Muscle of back (tissue), 13 donors: ENCODE data around the gene ARRDC3. TPM values are rescaled to one million over a fixed set of nuclear protein-coding genes. Genes with fewer than 3 reads are reported as not detected.
"Not testable (repeated sequence)": the region's sequence is repeated elsewhere in the genome, so short reads cannot be mapped to it uniquely, and the experiment has no call there.

Experiments used
- DNase-seq, 3 donors: peaks; one replicate each; pipeline versions ENCODE4 v3.0.0 to v3.0.0-alpha.2; 2013
- long read RNA-seq, 9 donors: transcript quantifications; one replicate each; lab custom pipeline, GENCODE V29; 2026
- polyA plus RNA-seq, 10 donors: library from polyadenylated mRNA; unstranded; fragments of 120-200 nt; gene quantifications; one replicate each; pipeline ENCODE4 v1.2.1, GENCODE V29; 2013; ENCODE audit not compliant: insufficient read length in 10 of 10

The ARRDC3 gene, protein sequence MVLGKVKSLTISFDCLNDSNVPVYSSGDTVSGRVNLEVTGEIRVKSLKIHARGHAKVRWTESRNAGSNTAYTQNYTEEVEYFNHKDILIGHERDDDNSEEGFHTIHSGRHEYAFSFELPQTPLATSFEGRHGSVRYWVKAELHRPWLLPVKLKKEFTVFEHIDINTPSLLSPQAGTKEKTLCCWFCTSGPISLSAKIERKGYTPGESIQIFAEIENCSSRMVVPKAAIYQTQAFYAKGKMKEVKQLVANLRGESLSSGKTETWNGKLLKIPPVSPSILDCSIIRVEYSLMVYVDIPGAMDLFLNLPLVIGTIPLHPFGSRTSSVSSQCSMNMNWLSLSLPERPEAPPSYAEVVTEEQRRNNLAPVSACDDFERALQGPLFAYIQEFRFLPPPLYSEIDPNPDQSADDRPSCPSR
- 10 to 100 TPM; 35.7 to 84.1 (median 50.0) TPM for polyA plus RNA-seq
- long read RNA-seq, donor 1, full-length matches to known transcripts: 7 of 7 reads
- long read RNA-seq, donor 1, partial matches to known transcripts: 0 of 7 reads
- long read RNA-seq, donor 1, other reads (novel, unspliced or antisense): 0 of 7 reads
- long read RNA-seq, donor 2, full-length matches to known transcripts: 19 of 19 reads
- long read RNA-seq, donor 2, partial matches to known transcripts: 0 of 19 reads
- long read RNA-seq, donor 2, other reads (novel, unspliced or antisense): 0 of 19 reads
- long read RNA-seq, donor 3: 0 reads
- long read RNA-seq, donor 4, full-length matches to known transcripts: 7 of 7 reads
- long read RNA-seq, donor 4, partial matches to known transcripts: 0 of 7 reads
- long read RNA-seq, donor 4, other reads (novel, unspliced or antisense): 0 of 7 reads
- long read RNA-seq, donor 5, full-length matches to known transcripts: 17 of 38 reads
- long read RNA-seq, donor 5, partial matches to known transcripts: 21 of 38 reads
- long read RNA-seq, donor 5, other reads (novel, unspliced or antisense): 0 of 38 reads
- long read RNA-seq, donor 6, full-length matches to known transcripts: 12 of 12 reads
- long read RNA-seq, donor 6, partial matches to known transcripts: 0 of 12 reads
- long read RNA-seq, donor 6, other reads (novel, unspliced or antisense): 0 of 12 reads
- long read RNA-seq, donor 7, full-length matches to known transcripts: 10 of 10 reads
- long read RNA-seq, donor 7, partial matches to known transcripts: 0 of 10 reads
- long read RNA-seq, donor 7, other reads (novel, unspliced or antisense): 0 of 10 reads
- long read RNA-seq, donor 8, full-length matches to known transcripts: 8 of 8 reads
- long read RNA-seq, donor 8, partial matches to known transcripts: 0 of 8 reads
- long read RNA-seq, donor 8, other reads (novel, unspliced or antisense): 0 of 8 reads
- long read RNA-seq, donor 9, full-length matches to known transcripts: 2 of 2 reads
- long read RNA-seq, donor 9, partial matches to known transcripts: 0 of 2 reads
- long read RNA-seq, donor 9, other reads (novel, unspliced or antisense): 0 of 2 reads

DNA sequence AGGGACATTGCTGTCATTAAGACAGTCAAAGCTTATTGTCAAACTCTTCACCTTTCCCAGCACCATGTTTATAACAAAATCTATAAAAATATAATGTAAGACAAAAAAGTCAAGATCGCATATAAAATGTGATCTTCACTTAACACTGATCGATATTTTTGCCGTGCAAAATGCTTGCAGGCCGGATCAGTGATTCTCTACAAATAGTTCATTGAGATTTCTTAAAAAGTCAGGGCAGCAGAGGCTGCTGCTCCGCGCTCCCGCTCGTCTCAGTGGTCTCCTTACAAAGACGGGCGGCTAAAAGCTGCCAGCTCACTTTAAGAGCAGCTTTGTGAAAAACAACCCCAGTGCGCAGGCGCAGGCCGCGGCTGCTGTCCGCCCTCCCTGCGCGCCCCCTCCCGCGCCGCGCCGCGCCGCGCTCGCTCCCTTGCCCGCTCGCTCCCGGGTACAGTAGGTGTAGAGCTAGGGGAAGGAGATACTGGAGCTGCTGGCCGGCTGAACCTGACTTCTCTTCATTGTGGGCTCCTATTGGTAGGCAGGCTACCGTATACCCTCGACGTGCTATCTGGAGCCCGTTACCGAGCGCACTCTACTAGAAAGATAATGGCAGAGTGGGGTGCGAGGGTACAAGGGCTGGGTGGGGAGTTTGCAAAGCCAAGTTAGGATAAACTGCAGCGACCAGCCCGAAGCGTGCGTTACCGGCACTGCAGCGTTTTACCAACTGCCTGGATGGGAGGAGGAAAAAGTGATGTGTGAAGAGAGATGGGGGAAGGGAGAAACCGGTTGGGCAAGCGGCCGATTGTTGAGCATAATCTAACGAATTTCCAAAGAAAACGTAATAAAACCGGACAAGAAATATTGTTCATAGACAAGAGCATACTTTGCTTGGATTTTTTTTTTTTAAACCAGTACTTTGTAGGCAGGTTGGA is at the start of gene ARRDC3:
TSS of gene ARRDC3 (minus strand) at position 291 of the 929 bp plus-strand sequence. CDS start at position 66, 225 bp downstream.
- DNase-seq: peak; percentile 97 to 98 (median 98)

DNA sequence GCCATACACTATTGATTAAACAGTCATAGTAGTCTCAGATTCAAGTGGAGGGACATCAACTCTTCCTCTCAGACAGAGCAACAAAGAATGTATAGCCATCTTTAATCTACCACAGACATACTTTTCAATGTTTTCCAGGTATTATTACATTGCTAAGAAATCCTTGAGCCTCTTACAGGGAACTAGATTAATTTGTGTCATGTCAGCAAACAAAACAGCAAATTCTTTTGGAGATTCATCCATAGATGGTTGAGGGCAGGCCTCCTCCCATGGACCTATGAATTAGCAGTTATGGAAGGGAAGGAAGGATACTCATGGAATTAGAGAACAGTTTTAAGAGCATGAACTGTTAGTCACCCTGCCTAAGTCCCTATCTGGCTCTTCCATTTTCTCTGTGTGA is 47.8 kb upstream of the ARRDC3 start:
- DNase-seq: no peak

DNA sequence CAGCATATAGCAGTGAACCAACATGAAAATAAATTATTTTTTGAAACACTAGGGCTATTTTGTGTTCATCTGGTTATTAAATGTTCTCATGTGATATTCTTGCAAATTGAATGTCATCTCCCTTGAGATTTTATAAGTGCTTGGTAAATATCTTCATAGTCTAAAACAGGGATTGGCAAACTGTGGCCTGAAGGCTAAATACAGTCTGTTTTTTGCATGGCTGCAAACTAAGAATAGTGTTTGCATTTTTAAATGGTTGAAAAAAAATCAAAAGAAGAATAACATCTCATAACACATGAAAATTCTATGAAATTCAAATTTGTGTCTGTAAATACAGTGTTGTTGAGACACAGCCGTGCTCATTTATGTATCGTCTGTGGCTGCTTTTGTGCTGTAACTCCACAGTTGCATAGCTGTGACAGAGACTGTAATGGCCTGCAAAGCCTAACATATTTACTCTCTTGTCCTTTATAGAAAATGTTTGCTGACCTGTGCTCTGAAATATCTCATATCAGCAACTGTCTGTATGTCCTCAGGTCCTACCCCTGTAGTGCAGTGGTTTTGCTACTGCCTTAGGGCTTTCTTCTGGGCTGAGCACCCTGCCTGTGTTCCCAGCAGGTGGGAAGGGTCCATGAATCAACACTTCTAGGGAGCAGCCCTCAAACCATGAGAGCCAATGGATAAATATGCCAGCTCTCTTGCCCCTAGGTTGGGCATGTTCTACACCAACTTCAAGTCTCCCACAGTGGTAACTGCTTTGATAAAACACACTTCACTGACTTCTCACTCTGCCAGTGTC is 41.7 kb upstream of the ARRDC3 start:
- DNase-seq: no peak

DNA sequence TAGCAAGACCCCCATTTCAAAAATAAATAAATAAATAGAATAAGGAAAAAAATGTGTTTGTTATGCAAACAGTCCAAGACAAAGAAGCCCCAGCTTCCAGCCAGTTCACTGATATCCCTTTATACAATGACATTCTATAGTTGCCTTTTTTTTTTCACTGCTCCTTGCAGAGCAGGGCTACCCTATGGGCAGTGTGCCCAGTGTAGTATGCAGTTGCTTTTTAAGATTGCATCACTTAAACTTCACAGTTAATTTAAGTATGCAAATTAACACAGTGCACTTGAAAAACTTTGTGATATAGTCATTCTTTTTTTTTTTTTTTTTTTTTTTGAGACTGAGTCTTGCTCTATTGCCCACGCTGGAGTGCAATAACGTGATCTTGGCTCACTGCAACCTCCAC is 40.8 kb upstream of the ARRDC3 start:
- DNase-seq: no peak

DNA sequence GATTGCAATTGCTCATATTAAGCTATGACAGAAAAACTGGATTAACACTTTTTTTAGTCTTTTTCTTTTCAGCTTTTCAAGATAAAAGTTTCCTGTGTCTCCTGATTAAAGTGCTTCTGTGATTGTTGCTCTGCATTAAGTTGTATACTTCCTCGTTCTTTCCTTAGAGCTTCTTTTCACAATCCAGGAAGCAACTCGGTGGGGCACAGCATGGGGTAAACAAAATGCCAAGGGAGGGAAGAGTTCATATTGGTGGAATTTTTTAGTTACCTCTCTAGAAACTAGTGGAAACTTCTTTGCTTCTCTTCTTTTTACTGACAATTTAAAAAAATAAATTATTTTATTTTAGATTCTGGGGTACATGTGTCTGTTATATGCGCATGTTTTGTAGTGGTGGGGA is 37.8 kb upstream of the ARRDC3 start:
- DNase-seq: no peak

DNA sequence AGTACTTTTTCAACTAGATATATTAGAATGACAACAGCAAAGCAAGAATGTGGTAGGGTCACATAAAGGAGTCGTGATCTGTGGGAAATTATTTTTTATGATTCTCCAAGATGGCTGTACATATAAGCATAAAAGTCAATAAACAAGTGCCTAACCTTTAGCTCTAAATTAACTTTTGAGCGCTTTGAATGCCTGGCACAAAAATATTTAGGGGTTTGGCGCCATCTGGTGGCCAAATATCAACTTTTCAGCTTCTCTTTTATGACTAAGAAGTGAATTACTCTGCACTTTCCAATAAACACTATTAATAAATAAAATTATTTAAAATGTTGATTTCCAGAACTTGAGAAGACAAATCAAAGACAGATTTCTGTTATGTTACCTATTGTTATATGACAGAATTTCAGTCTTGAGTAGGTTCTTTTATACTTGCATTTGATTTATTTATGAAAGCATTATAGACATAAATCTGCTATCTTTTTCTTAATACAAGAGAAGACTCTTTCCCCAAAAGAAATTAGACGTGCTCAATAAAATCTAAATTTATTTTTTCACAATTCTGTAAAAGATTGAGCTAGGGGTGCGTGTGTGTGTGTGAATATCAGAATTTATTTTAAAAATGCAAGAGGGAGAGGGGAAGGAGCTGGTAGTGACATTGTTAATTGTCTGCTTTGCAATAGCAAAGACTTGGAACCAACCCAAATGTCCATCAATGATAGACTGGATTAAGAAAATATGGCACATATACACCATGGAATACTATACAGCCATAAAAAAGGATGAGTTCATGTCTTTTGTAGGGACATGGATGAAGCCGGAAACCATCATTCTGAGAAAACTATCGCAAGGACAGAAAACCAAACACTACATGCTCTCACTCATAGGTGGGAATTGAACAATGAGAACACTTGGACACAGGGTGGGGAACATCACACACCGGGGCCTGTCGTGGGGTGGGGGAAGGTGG is 36.7 kb upstream of the ARRDC3 start:
- DNase-seq: peak; percentile 47 to 70 (median 66)

DNA sequence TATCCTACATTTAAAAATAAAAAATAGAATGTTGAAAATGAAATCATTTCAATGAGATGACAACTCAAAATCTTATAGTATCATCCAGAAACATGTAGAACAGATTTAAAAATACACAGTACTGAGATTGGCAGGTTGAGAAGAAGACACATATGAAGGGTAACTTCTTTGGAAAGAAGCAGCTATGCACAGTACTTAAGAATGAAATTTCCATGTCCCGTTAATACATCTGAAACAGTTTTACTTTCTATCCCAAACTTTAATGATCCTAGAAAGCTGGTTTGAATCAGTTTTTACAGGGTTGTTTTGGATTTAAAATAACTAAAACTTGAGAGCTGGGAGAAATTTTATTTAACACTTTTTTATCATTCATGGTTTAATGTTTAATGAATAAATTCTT is 36.0 kb upstream of the ARRDC3 start:
- no peak for DNase-seq

DNA sequence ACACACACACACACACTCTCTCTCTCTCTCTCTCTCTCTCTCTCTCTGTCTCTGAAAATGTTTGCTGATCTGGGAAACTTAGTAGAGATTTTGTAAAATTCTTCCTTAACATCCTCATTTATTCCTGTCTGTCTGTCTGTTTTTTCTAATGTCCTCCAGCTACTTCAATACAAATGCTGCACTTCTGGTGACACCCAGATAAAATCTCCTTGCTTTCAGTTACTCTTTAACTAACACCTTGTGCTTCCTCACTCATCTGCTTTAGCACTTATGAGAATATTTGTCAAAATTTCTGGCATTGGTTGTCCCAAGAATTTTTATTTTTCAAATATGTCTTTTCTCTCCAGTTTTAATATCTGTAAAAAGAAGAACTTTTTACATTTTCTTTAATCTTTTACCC is 35.0 kb upstream of the ARRDC3 start:
- DNase-seq: no peak

DNA sequence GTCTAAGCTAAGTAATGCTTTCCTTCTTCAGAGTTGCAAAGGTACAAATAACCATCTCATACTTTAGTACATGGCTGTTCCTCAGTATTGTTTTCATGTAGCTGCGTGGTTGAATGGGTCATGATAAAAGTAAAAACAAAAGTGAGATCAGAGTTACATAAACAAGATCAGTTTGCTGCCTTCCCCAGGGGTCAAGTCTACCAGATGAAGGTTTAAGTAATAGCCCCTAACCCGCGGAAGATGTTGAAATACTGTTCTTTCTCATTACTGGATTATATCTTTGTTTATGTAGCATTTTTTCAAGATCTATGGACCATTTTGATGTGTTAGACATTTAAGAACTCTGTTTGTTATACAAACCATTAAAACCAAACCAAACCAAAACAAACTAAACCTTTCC is 34.1 kb upstream of the ARRDC3 start:
- no peak for DNase-seq

DNA sequence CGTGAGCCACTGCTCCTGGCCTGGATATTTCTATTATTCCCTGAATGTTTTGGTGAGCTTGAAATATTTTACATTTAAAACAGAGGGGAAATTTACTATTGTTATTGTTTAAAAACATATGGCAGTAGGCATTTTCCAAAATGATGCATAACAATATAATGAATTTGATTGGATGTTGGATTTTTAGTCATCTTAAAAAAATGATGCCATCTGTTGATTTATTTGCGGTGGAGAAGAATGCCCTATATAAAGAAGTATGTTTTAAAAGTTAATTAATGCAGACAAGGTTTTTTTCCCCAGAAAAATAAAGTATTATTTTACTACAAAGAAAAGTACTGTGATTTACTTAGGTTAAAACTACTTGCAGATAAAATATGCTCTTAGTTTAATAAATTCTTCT is 33.4 kb upstream of the ARRDC3 start:
- no peak for DNase-seq

DNA sequence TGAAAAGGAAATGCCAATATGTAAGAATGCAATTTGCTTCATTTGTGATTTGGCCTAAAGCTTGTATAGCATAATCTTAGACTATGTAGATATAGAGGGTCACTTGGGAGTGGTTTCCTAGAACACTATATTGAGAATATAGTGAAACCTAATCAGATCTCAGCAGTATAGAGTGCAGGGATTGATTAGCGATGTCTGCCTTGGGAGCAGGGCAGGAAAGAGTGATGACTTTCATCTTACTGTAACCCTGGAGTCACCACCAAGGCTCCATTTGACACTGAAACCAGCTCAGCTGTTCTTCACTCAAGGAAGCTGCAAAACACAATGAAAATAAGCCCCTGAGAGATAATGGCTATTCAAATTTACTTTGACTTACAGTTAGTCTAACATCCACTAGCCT is 26.2 kb upstream of the ARRDC3 start:
- DNase-seq: no peak

DNA sequence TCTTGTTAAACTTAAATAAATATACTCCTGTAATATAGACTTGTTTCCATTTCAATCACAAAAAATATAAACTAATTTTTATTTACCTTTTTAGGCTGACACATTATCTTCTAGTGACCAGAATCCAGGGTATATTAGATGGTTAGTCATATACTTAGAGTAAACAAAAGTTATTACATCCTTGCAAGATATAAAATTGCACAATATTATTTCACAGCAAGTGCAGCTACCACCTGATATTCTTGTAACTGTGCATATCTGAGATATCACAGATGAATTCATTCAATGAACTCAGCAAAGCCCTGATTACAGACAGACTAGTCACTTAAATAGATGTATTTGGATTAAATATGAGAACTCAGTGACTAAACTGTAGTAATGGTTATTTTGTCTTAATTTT is 25.6 kb upstream of the ARRDC3 start:
- DNase-seq: no peak

DNA sequence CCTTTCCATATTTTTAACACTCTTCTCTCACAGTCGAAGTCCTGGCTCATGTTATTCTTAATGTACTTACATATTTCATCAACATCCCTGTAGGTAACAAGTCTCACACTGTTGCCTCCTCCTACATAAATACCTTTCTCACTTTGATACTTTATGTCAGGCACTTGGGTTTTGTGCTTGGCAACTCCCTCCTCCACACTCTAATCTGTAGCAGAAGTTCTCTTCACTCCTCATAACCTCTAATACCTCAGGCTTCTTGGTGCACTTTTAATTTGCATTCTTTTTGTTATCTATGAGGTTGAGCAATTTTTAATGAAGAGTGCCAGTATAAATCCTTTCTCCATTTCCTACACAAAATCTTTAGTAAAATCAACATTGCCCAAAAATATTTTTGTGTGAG is 24.1 kb upstream of the ARRDC3 start:
- DNase-seq: no peak

DNA sequence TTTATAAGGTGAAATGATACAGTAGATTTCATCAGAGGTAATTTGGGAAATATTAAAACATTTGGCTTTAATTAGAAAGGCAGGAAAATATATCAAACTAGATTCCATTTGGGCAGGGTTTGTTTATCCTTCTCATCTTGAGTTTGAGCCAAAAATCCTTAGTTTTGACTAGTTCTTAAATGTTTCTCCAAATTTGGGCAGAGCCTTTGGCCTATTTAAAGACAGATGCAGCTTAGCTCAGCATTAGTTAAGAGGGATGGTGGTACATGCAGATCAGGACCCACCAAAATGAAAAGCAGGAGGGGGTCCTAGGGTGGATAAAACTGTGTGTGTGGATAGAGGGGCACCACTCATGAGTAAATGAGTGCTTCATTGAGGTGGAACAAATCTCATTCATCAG is 20.3 kb upstream of the ARRDC3 start:
- DNase-seq: peak in 2 of 3 donors; percentile 6 to 51

DNA sequence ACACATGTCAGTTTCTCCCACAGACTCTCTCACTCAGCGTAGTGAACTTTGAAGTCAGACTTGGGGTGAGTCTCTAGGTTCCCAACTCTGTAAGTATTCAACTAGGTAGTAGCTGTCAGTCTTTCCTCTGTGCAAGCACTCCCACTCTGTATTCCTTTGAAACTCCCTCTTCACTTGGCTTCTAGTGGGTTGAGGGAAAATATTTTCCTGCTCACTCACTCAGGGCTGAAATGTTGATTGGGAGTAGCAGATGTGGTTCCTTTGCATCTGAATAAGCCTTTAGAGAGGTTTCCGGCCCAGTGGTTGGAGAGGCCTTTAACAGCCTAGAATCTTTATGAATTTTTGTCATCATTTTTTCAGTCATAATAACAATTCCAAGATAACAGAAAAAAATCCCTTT is 18.1 kb upstream of the ARRDC3 start:
- no peak for DNase-seq

DNA sequence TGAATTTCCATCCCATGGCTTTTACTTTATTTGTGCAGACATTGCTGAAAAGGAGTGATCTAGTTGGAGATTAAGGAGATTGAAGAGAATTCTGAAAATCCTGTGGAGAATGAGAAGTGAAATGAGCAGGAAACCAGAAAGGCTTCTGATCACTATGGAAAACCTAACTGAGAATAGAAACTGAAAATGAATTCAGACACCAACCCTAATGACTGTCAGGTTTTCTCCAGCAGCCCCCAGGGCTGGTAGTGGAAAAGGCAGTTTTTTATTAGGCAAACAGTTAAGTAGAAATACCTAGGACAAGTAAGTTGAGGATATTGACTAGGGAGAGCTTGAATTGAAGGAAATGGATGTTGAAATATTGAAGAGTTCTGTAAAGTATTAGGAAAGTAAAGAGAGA is 14.7 kb upstream of the ARRDC3 start:
- DNase-seq: no peak

DNA sequence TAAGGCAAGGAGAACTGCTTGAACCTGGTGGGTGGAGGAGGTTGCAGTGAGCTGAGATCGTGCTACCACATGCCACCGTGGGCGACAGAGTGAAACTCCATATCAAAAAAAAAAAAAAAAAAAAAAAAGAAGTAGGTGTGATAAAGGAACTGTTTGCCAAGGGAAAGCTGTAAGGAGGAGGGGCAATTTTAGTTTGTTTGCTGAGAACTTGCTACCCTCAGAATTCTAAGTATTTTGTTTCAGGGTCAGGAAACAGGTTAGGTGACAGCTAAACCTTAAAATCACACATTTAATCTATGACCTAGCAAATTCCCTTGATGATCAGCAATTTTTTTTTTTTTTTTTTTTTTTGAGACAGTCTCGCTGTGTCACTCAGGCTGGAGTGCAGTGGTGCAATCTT is 7.2 kb upstream of the ARRDC3 start:
- no peak for DNase-seq

DNA sequence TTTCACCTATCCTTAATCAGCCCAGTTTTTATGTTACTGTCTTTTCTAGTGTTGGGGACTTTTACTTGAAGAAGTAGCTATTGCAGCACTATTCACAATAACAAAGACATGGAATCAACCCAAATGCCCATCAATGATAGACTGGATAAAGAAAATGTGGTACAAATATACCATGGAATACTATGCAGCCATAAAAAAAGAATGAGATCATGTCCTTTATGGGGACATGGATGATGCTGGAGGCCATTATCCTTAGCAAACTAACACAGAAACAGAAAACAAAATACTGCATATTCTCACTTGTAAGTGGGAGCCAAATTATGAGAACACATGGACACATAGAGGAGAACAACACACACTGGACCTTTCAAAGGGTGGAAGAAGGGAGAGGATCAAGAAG is 6.4 kb upstream of the ARRDC3 start:
- not testable (repeated sequence) for DNase-seq
